Left ventricle myocardium inferior (tissue), 1 donor: Measurements from ENCODE around the gene SEPHS1. TPM values are rescaled to one million over a fixed set of nuclear protein-coding genes. Genes with fewer than 3 reads are reported as not detected.
A peak's percentile ranks its signal among the peaks of the same experiment; 100 is the strongest.

ENCODE experiments used
- DNase-seq: peaks from one replicate; pipeline ENCODE4 v3.0.0-alpha.2; 2020
- H3K27ac ChIP-seq: fragments of 200-600 bp; replicated peaks from 2 replicates; pipeline ENCODE4 v1.8.0; 2021
- H3K27me3 ChIP-seq: fragments of 200-600 bp; 2 replicates; pipeline ENCODE4 v1.8.0; 2021; ENCODE audit warnings: low read depth
- H3K36me3 ChIP-seq: fragments of 200-600 bp; 2 replicates; pipeline ENCODE4 v1.8.0; 2021
- H3K4me1 ChIP-seq: fragments of 200-600 bp; 2 replicates; pipeline ENCODE4 v1.8.0; 2021
- H3K4me3 ChIP-seq: fragments of 200-600 bp; 2 replicates; pipeline ENCODE4 v1.8.0; 2021; ENCODE audit warnings: mild to moderate bottlenecking, moderate library complexity
- H3K9me3 ChIP-seq: fragments of 200-600 bp; replicated peaks from 2 replicates; pipeline ENCODE4 v1.8.0; 2021
- intact Hi-C: fragments of 100-400 bp; cut with micrococcal nuclease; formaldehyde crosslinking; loops from one replicate; pipeline ENCODE4 v1.11.0; 2022
- total RNA-seq: library from RNA; stranded (reverse); fragmentation: NEBNext Ultra II Directional; extraction: Animal tissue kit (Norgen Biotek cat#: 25700); gene quantifications from one replicate; pipeline ENCODE4 v1.2.1, GENCODE V29; 2021
- TF ChIP-seq, protein P1 (sequence below): fragments of 200-600 bp; IDR thresholded peaks from 2 replicates; pipeline ENCODE4 v1.8.0; 2021; ENCODE audit warnings: antibody characterized with exemption, mild to moderate bottlenecking, borderline replicate concordance
- donor health status: DM: no; HTN: yes; CAD: no; lungs with severe emphysema.

SEPHS1 gene
- total RNA-seq, 1 donor from 2014 or later: 26.0 TPM

DNA sequence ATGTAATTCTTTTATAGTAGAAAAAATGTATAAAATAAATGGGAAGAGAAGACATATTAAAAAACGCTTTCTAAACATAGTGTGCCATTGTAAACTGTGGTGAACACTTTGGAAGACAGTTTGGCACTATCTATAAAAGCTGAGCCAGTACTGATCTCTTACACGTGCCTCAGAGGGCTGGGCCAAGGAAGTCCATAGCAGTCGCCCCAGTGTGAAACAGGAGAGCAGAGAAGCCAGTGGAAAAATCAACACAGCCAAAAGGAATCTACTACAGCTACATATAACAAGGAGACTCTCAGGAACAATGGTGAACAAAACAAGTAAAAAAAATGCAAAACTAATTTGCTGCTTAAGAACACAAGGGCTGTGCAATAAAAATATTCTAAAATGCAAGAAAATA is 20.6 kb downstream of the SEPHS1 start:
- Histone ChIP-seq H3K4me1 (peaks cover 14% of the 10 kb centered on the region), H3K27me3 (no peaks in the 10 kb centered on the region), H3K4me3 (no peak overlapping the region), H3K27ac (peak overlapping the region; percentile 22), H3K9me3 (no peaks in the 10 kb centered on the region), H3K36me3 (peaks cover 90% of the 10 kb centered on the region)
- DNase-seq: no peak
- intact Hi-C loops: no loop called here
- TF ChIP-seq, protein P1, sequence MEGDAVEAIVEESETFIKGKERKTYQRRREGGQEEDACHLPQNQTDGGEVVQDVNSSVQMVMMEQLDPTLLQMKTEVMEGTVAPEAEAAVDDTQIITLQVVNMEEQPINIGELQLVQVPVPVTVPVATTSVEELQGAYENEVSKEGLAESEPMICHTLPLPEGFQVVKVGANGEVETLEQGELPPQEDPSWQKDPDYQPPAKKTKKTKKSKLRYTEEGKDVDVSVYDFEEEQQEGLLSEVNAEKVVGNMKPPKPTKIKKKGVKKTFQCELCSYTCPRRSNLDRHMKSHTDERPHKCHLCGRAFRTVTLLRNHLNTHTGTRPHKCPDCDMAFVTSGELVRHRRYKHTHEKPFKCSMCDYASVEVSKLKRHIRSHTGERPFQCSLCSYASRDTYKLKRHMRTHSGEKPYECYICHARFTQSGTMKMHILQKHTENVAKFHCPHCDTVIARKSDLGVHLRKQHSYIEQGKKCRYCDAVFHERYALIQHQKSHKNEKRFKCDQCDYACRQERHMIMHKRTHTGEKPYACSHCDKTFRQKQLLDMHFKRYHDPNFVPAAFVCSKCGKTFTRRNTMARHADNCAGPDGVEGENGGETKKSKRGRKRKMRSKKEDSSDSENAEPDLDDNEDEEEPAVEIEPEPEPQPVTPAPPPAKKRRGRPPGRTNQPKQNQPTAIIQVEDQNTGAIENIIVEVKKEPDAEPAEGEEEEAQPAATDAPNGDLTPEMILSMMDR: no peak

DNA sequence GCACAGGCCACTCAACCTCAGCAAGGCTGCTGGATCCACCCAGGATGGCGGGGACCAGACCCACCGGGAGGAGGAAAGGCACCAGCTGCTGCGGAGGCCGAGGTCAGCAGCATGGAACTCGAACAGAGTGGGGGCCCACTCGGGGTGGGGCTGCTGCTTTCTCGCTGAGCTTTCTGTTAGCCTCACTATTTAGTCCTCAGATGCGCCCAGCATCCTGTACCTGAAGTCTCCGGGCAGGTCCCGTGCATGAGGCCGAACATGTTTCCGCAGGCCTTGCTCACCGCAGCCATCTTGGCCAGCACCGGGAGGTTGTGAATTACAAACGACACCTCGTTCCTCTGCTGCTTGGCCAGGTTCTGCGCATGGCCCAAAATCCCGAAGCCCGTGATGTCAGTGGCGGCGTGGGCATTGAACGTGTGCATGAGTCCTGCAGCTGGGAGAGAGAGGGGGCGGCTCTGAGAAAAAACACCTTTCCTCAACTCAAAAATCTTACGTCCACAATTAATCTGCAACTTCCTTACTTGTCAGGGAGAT is 25.4 kb downstream of the SEPHS1 start:
- Histone ChIP-seq H3K27ac (no peak overlapping the region), H3K27me3 (no peaks in the 10 kb centered on the region), H3K4me1 (peaks cover 15% of the 10 kb centered on the region), H3K9me3 (no peaks in the 10 kb centered on the region), H3K4me3 (no peak overlapping the region), H3K36me3 (peaks cover 84% of the 10 kb centered on the region)
- intact Hi-C loops: no loop called here
- TF ChIP-seq, protein P1: no peak
- no peak for DNase-seq

DNA sequence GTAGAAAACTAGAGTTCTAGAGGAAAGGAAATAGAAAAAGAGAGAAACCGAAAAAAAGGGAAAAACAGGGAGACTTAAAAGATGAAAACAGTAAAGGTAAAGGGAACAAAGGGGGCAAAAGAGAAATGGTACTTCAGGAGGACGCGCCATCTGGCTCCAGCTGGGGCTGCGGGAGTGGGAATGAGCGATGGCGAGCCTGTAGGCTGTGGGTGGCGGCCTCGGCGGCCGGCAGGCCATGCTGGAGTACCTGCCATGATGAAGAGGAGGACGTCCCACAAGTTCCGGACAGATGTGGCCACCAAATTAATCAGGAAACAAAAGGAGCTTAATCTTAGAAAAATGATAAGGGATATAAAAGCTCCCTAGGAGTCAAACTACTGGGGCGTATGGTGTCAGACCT is 26.5 kb downstream of the SEPHS1 start:
- Histone ChIP-seq H3K27ac (no peak overlapping the region), H3K27me3 (no peaks in the 10 kb centered on the region), H3K9me3 (no peaks in the 10 kb centered on the region), H3K4me1 (peaks cover 8% of the 10 kb centered on the region), H3K4me3 (no peak overlapping the region), H3K36me3 (peaks cover 78% of the 10 kb centered on the region)
- intact Hi-C loops: no loop called here
- no peak for DNase-seq
- TF ChIP-seq, protein P1: no peak

DNA sequence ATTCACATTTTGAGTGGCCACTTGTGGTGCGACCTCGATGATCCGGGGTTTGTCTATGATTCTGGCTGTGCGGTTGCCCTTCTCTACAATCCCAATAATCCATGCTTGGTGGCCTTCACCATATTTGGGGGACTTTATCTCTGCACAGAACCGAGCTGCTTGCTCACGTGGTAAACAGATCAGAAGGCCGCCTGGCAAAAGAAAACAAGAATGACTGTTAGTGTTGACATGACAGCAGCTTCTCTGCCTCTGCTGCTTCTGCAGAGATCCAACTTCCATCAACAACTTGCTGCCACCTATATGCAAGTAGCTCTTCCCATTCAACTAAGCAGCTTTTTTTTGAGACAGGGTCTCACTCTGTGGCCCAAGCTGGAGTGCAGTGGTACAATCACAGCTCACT is 28.9 kb downstream of the SEPHS1 start:
- intact Hi-C loops: no loop called here
- Histone ChIP-seq H3K27ac (peak overlapping the region; percentile 25), H3K9me3 (no peaks in the 10 kb centered on the region), H3K4me3 (no peak overlapping the region), H3K27me3 (no peaks in the 10 kb centered on the region), H3K36me3 (peaks cover 59% of the 10 kb centered on the region), H3K4me1 (peaks cover 8% of the 10 kb centered on the region)
- no peak for DNase-seq
- TF ChIP-seq, protein P1: no peak

DNA sequence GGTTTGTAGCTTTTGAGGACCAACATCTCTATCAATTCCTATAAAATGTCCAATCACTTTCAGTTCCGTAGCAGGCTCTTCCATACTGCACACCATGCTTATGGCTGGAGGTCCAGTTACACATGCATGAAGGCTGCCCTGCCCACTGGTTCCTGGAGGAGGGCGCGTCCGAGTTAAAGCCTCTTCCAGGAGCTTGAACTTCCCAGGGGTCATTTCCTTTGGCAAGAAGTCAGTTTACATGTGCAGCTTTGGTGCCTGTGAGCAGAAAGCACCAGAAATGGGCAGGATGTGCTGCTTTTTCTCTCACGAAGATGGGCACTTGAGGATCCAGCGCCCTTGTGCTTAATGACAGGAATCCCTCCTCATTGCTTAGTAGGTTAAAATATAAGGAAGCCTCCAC is 30.6 kb downstream of the SEPHS1 start:
- Histone ChIP-seq H3K27ac (no peak overlapping the region), H3K4me3 (no peak overlapping the region), H3K9me3 (no peaks in the 10 kb centered on the region), H3K4me1 (peaks cover 8% of the 10 kb centered on the region), H3K36me3 (peaks cover 42% of the 10 kb centered on the region), H3K27me3 (no peaks in the 10 kb centered on the region)
- intact Hi-C loops: no loop called here
- DNase-seq: no peak
- TF ChIP-seq, protein P1: no peak
